Mononuclear cell (primary cell): Measurements from ENCODE around the gene PFKL. TPM values are rescaled to one million over a fixed set of nuclear protein-coding genes. Genes with fewer than 3 reads are reported as not detected.
"Not testable (repeated sequence)": the region's sequence is repeated elsewhere in the genome, so short reads cannot be mapped to it uniquely, and the experiment has no call there.

Experiments
- H3K27me3 ChIP-seq: 2 replicates; pipeline ENCODE4 v1.6.0; 2011; ENCODE audit warnings: low read length, control low read depth; ENCODE audit not compliant: insufficient read depth
- H3K4me1 ChIP-seq: 2 replicates; pipeline ENCODE4 v1.5.1; 2011; ENCODE audit warnings: mild to moderate bottlenecking, low read length, control low read depth; ENCODE audit not compliant: insufficient read depth
- H3K4me3 ChIP-seq: 2 replicates; pipeline ENCODE4 v1.5.1; 2011; ENCODE audit warnings: mild to moderate bottlenecking, low read length, moderate library complexity
- H3K9me3 ChIP-seq: 2 replicates; pipeline ENCODE4 v1.5.1; 2011; ENCODE audit warnings: low read depth, mild to moderate bottlenecking, control low read depth, low read length
- total RNA-seq: library from RNA; depleted of rRNA; stranded (reverse); fragments of >200 nt; gene quantifications from one replicate; pipeline ENCODE4 v1.2.3, GENCODE V29; 2012

PFKL gene
- total RNA-seq, 1 donor = 61.3 TPM

DNA sequence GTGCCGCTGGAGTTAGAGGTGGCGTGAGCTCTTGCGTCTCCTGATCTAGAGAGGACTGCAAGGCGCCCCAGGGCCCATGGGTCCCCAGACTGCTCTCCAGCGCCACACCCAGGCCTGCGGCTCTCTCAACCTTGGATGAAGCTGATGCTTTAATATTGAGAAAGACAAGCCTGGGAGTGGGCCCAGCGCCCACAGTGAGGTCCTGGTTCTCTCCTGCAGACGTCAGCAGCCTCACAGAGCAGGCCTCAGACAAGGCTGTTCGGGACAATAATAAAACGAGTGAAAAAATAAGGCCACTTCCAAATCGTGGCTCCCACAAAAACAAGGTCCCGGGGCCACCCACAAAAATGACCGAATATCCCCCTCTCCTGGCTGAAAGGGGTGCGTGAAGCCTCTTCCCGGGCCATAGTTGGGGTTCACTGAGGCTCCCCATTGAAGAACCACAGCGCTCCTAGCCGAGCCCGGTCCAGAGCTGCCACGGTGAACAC is 32.2 kb upstream of the PFKL start:
- Histone ChIP-seq H3K4me1 (no peaks in the 10 kb centered on the region), H3K27me3 (no peaks in the 10 kb centered on the region), H3K9me3 (no peaks in the 10 kb centered on the region), H3K4me3 (no peak overlapping the region)

DNA sequence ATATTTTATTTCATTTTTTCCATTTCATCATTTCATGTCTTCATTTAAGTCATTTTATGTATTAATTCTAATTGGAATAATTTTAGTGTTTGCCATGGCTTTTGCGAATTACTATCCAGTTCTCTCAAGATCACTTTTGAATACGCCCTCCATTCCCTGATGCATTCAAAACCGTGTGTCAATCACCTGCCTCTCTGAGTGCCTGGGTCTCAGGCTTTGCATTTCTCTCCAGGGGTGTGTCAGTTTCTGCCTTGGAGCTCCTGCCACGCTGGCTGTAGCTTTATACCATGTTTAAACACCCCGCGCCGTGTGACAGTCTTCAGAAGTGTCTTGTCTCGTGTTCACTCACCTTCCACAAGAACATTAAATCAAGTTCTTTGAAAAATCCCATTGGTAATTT is 30.8 kb upstream of the PFKL start:
- Histone ChIP-seq H3K4me1 (no peaks in the 10 kb centered on the region), H3K27me3 (no peaks in the 10 kb centered on the region), H3K9me3 (no peaks in the 10 kb centered on the region), H3K4me3 (no peak overlapping the region)

DNA sequence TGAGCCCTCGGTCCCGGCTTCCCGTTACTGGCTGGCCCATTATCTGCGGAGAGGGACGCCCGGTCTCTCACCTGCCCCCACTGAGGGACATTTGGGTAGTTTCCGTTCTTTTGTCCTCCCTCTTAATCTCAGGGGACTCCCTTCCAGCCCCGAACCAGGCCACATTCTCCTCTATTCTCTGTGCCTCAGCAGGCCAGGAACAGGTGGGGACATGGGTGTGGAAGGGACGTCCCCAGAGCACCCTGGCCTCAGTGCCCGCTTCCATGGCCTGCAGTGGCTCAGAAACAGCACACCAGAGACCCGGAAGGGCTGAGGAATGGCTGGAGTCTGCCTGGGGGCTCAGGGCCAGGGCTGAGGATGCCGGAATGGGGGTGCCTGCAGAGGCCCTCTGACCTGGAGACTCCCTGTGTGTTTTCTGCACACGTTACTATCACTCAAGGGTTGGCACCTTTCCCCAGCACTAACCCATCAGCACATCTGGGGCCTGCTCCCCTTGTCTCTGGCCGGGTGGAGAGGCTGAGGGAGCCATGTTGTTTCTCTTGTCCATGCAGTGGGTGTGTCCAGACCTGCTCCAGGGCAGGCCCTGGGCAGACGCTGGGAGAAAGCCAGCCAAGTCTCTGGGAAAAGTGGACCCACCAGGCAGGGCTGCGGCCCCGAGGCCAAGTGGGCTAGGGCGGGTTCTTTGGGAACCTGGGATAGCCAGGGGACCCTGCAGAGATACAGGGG is 28.1 kb upstream of the PFKL start:
- Histone ChIP-seq H3K4me3 (no peak overlapping the region), H3K27me3 (no peaks in the 10 kb centered on the region), H3K4me1 (no peaks in the 10 kb centered on the region), H3K9me3 (no peaks in the 10 kb centered on the region)

DNA sequence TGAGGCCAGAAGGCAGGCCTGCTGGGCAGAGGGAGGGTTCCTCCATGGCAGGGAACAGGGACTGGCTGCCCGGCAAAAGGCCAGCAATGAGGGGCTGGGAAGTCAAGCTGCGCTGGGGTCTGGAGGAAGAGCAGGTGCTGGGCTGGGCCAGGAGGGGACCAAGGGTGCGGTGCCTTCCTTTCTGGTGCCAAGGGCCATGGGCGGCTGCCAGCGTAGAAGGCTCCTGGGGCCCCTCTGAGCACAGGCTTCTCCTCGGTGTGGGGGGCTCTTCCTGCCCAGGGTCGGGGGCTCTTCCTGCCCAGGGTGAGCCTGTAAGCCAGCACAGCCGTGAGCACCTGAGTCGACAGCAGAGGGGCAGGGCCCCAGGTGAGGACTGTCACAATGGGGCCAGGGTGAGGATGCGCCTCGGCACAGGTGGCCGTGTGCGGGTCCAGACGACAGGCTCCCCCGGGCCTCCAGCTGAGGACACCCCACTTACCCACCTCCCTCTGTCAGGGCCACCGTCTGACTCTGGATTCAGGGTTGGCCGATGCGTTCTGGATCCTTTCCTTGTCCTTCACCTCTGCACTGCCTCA is 27.5 kb upstream of the PFKL start:
- no peaks in the 10 kb centered on the region for H3K9me3 ChIP-seq
- H3K27me3 ChIP-seq = no peaks in the 10 kb centered on the region
- H3K4me1 ChIP-seq = no peaks in the 10 kb centered on the region
- H3K4me3 ChIP-seq = no peak overlapping the region

DNA sequence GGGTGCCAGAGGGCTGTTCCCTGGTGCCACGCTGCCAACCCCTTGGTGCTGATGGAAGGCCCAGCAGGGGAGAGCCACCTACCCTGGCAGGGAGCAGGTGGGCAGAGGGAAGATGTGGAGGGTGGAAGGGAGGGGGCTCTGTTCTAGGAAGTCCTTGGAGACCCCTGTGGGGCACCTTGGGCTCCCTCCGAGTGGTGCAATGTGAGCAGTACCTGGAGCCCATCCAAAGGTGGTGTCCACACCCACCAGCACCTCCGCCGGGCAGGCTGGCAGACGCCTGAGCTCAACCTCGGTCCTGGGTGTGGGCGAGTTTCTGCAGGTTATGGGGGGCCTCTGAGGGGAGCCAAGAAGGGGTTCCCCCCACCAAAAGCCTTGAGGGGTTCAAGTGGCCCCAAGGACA is 26.8 kb upstream of the PFKL start:
- Histone ChIP-seq H3K4me1 (no peaks in the 10 kb centered on the region), H3K4me3 (no peak overlapping the region), H3K27me3 (no peaks in the 10 kb centered on the region), H3K9me3 (no peaks in the 10 kb centered on the region)

DNA sequence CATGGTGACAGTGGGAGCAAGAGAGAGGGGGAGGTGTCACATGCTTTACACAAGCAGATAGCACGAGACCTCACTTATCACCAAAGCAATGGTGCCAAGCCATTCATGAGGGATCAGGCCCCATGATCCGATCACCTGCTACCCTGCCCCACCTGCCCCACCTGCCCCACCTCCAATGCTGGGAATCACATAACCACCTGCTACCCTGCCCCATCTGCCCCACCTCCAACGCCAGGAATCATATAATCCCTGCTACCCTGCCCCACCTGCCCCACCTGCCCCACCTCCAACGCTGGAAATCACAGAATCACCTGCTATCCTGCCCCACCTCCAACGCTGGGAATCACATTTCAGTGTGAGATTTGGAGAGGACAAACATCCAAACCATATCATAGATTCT is 24.8 kb upstream of the PFKL start:
- Histone ChIP-seq H3K9me3 (no peaks in the 10 kb centered on the region), H3K4me1 (no peaks in the 10 kb centered on the region), H3K4me3 (no peak overlapping the region), H3K27me3 (no peaks in the 10 kb centered on the region)

DNA sequence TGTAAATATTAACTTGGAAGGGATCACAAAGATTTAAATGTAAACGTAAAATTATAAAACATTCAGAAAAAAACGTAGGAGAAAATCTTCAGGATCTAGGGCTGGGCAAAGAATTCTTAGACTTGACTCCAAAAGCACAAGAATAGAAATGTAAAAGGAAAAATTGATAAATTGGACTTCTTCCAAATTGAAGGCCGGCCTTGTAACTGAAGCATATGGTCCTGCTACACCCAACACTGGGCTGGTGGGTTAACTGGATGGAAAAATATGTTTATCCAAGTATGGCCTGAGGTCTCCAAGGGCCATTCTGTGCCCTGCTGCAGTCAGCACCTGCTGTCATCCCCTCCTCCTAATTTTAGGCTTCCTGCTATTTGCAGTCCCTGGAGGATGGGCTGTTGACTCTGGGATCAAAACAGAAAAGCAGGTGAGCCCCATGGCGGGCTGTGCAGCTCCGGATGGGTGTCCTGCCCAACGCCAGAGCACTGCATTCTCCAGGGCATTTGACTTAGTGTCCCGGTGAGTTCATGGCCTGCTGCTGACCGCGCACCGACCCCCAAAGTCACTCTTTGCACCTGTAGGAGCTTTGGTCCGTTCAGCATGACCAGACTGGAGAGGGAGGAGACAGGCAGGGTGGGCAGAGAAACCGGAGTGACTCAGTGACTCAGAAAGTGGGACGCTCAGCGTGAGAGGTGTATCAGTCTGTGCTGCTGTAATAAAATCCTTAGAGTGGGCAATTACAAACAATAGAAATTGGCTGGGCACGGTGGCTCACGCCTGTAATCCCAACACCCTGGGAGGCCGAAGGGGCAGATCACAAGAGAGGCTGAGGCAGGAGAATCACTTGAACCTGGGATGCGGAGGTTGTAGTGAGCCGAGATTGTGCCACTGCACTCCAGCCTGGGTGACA is 20.2 kb upstream of the PFKL start:
- H3K4me1 ChIP-seq = no peaks in the 10 kb centered on the region

DNA sequence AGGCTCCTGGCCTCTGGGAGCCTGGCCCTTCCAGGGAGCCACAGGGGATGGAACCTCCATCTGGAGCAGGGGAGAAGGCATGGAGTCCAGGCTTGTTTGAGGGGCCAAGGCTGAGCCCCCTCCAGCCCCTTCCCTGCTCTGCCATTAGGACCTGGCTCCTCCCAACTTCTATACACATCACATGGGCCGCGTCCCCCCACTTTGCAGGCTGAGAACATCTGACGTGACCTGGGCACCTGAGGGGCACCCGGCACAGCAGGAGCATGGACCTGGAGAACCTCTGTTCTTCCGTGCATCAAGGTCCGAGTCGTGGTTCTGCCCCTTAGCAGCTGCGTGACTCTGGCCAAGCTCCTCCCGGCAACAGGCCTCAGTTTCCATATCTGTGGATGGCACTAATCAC is 18.1 kb upstream of the PFKL start:
- Histone ChIP-seq H3K27me3 (no peaks in the 10 kb centered on the region), H3K4me3 (no peak overlapping the region), H3K9me3 (no peaks in the 10 kb centered on the region), H3K4me1 (no peaks in the 10 kb centered on the region)

More for the DNA sequence above, 20.2 kb upstream of the PFKL start:
- Histone ChIP-seq H3K9me3 (no peaks in the 10 kb centered on the region), H3K27me3 (no peaks in the 10 kb centered on the region), H3K4me3 (no peak overlapping the region)

DNA sequence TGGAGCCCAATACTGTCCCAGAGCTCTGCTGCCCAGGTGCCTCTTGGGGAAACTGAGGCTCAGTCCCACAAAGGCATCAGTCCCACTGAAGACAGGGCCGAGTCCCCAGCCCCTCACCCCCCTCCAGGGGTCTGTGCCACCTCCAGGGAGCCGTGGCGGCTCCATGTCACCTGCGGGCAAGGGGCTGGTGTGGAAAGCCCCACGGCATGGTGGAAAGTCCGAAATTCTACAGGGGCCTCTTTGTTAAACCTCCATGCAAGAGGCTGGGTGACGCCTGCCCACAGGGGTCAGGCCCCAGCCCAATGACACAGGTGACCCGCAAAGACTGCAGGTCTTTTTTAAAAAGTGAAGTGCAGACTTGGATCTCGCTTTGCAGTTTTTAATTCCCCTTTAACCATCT is 17.5 kb upstream of the PFKL start:
- Histone ChIP-seq H3K27me3 (no peaks in the 10 kb centered on the region), H3K4me1 (no peaks in the 10 kb centered on the region), H3K4me3 (no peak overlapping the region), H3K9me3 (no peaks in the 10 kb centered on the region)

DNA sequence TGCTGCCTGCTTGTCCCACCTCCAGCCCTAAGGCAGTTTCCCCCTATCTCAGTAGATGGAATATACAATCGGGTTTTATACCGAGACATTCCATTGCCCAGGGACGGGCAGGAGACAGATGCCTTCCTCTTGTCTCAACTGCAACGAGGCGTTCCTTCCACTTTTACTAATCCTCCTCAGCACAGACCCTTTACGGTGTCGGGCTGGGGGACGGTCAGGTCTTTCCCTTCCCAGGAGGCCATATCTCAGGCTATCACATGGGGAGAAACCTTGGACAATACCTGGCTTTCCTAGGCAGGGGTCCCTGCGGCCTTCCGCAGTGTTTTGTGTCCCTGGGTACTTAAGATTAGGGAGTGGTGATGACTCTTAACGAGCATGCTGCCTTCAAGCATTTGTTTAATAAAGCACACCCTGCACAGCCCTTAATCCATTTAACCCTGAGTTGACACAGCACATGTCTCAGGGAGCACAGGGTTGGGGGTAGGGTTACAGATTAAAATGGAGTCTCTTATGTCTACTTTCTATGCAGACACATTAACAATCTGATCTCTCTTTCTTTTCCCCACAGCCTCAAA is 16.6 kb upstream of the PFKL start:
- not testable (repeated sequence) for H3K4me3 ChIP-seq, H3K4me1 ChIP-seq, H3K9me3 ChIP-seq, H3K27me3 ChIP-seq

DNA sequence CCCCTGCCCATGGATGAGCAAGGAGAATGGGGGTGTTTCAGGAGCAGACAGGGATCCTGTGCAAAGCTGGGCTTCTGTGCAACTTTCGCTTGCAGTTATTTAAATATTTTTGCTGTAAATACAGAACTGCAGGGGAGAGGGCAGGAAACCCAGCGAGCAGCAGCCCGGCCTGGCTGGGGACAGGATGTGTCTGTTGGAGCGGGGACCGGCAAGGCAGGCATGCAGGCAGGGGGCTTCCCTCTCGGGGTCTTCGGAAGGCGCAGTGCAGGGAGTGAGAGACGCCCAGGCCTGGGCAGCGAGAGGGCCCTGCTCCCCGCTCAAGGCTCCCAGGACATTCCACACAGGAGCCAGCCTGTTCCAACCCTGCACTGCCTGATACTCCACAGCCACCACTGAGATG is 15.9 kb upstream of the PFKL start:
- H3K4me3 ChIP-seq = no peak overlapping the region
- H3K4me1 ChIP-seq = no peaks in the 10 kb centered on the region
- H3K27me3 ChIP-seq = no peaks in the 10 kb centered on the region
- no peaks in the 10 kb centered on the region for H3K9me3 ChIP-seq

DNA sequence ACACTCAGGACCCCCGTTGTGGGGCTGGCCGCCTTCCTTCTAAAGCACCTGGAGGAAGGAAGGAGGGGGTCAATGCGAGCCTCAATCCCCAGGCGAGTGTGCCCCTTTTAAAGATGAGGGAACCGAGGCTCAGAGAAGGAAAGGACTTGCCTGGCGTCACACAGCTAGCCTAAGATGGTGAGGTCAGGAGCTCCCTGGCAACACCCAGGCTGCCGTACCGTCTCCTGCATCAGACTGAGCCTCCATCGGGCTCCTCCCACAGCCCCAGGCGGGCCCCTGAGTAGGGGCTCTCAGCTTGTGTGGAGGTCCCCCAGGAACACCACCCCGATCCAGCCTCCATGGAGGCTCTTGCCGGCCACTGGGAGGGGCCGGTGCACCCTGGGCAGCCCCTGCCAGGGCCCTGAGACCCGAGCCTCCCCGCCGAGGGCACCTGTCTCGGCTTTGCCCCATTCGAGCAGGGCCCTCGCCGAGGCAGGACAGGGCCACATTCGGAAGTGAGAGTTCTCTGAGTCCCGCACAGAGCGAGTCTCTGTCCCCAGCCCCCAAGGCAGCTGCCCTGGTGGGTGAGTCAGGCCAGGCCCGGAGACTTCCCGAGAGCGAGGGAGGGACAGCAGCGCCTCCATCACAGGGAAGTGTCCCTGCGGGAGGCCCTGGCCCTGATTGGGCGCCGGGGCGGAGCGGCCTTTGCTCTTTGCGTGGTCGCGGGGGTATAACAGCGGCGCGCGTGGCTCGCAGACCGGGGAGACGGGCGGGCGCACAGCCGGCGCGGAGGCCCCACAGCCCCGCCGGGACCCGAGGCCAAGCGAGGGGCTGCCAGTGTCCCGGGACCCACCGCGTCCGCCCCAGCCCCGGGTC is 14.5 kb upstream of the PFKL start, which contains the start of gene AIRE:
AIRE (plus strand) TSS at position 739 of the 855 bp plus-strand sequence. CDS start 131 bp downstream, outside the sequence.
- H3K27me3 ChIP-seq = no peaks in the 10 kb centered on the region
- H3K4me3 ChIP-seq = no peak within 1 kb of the TSS
- H3K4me1 ChIP-seq = no peaks in the 10 kb centered on the region
- H3K9me3 ChIP-seq = no peaks in the 10 kb centered on the region

DNA sequence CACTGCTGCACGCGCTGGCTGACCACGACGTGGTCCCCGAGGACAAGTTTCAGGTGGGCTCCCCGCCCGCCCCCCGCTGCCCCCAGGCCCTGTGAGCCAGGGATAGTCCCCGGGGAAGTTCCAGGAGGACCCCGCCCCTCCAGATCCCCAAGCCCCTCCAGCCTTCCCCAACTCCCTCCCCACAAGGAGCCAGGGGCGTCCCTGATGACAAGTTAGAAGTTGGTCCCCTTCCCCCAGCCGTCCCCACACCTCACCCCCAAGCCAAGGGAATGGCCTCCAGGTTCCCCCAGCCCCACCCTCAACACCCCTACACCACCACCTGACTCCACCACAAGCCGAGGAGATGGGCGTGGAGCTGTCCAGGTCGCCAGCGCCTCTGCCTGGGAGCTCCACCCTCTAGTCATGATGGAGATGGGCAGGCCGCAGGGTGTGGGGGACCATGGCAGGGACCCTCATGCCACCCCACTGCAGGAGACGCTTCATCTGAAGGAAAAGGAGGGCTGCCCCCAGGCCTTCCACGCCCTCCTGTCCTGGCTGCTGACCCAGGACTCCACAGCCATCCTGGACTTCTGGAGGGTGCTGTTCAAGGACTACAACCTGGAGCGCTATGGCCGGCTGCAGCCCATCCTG is 13.7 kb upstream of the PFKL start:
- Histone ChIP-seq H3K4me3 (no peak overlapping the region), H3K27me3 (no peaks in the 10 kb centered on the region), H3K4me1 (no peaks in the 10 kb centered on the region), H3K9me3 (no peaks in the 10 kb centered on the region)
